Measurements from ENCODE around the gene DMPK.
"Not testable (repeated sequence)": the region's sequence is repeated elsewhere in the genome, so short reads cannot be mapped to it uniquely, and the experiment has no call there.

GRCh38 chr19:45720065-45720464 lies 62.2 kb downstream of the DMPK start:
- TF ChIP-seq, protein P1, sequence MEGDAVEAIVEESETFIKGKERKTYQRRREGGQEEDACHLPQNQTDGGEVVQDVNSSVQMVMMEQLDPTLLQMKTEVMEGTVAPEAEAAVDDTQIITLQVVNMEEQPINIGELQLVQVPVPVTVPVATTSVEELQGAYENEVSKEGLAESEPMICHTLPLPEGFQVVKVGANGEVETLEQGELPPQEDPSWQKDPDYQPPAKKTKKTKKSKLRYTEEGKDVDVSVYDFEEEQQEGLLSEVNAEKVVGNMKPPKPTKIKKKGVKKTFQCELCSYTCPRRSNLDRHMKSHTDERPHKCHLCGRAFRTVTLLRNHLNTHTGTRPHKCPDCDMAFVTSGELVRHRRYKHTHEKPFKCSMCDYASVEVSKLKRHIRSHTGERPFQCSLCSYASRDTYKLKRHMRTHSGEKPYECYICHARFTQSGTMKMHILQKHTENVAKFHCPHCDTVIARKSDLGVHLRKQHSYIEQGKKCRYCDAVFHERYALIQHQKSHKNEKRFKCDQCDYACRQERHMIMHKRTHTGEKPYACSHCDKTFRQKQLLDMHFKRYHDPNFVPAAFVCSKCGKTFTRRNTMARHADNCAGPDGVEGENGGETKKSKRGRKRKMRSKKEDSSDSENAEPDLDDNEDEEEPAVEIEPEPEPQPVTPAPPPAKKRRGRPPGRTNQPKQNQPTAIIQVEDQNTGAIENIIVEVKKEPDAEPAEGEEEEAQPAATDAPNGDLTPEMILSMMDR (conservative IDR thresholded peaks at IDR 0.05; ENCODE audit: low read depth, low read length), result not testable (repeated sequence)
- TF ChIP-seq EZH2 (IDR thresholded peaks at IDR 0.05; ENCODE audit: low read length, unreplicated experiment); EZH2phosphoT487 (IDR thresholded peaks at IDR 0.05; ENCODE audit: borderline replicate concordance, low read length): not testable (repeated sequence)

Data from PC-3 (cell line).